HT-29 (cell line): ENCODE measurements around the gene NDP. TPM values are rescaled to one million over a fixed set of nuclear protein-coding genes. Genes with fewer than 3 reads are reported as not detected.
"Not testable (repeated sequence)": the region's sequence is repeated elsewhere in the genome, so short reads cannot be mapped to it uniquely, and the experiment has no call there.

Source experiments
- DNase-seq: peaks from one replicate; pipeline ENCODE4 v3.0.0-alpha.2; 2015; ENCODE audit warnings: low spot score
- total RNA-seq: library from RNA; depleted of rRNA; stranded (reverse); fragments of >200 nt; shearing (Covaris generic); gene quantifications from 2 replicates; pipeline ENCODE4 v1.2.3, GENCODE V29; 2014

NDP gene
- total RNA-seq, 1 experiment from 2014 or later = not detected

DNA sequence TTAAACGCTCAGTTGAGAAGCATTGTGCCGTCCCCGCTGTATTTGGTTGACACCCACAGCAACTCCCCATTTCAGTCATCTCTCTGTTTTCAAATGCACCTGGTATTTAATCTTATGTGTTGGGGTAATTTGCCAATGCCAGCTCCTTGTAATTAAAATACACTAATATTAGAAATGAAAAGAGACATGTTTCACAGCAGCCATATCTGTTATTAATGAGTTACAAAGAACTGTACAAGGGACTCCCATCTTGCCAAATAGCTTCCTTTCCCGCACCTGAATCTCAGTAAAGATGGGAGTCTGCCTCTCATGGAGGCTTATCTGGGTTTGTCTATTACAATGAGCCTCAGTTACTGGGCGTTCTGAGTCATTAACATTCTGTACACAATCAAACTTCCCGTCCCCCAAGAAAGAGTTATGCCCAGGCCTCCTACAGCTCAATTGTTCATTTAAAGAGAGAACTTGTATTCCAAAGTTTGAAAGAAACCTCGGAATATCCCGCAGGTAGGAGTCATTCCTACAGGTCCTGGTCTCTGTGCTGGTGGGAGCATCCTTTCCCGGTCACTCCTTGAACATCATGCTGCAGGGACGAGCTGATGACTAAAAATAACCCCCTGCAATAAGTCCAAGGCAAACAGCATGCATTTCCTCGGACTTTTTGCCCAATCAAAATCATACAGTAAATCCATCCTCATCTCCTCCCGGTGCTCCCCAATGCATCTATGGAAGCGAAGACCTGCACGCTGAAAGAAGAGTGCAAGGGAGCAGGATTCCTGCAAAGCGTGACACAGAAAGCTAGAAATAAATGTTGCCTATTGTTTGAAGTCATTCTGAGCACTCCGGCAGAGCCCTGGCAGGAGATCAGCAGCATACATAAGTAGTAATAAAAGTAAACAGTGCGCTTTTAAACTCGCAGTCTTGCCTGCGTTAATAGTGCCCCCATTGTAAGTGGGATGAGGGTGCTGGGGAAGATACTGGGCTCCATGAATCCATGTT, 926 bp downstream of the NDP start:
- DNase-seq = no peak

DNA sequence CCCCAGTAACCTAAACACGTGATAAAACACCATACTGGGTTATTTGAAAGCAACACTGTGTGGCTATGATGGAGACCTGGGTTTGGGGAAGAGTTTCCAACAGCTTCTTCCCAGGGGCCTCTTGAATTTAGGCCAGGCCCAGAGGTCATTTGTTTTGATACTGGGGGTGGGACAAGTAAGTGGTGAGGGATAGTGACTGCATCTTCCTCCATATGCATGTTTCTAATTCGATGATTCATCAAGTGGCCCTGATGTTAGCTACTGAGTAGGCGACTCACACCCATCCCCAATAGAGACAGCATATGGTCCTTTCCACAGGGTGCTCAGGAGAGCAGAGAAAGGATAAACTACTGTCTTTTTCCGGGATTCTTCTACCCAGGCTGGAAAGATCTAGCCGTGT, 2.7 kb downstream of the NDP start:
- no peak for DNase-seq

DNA sequence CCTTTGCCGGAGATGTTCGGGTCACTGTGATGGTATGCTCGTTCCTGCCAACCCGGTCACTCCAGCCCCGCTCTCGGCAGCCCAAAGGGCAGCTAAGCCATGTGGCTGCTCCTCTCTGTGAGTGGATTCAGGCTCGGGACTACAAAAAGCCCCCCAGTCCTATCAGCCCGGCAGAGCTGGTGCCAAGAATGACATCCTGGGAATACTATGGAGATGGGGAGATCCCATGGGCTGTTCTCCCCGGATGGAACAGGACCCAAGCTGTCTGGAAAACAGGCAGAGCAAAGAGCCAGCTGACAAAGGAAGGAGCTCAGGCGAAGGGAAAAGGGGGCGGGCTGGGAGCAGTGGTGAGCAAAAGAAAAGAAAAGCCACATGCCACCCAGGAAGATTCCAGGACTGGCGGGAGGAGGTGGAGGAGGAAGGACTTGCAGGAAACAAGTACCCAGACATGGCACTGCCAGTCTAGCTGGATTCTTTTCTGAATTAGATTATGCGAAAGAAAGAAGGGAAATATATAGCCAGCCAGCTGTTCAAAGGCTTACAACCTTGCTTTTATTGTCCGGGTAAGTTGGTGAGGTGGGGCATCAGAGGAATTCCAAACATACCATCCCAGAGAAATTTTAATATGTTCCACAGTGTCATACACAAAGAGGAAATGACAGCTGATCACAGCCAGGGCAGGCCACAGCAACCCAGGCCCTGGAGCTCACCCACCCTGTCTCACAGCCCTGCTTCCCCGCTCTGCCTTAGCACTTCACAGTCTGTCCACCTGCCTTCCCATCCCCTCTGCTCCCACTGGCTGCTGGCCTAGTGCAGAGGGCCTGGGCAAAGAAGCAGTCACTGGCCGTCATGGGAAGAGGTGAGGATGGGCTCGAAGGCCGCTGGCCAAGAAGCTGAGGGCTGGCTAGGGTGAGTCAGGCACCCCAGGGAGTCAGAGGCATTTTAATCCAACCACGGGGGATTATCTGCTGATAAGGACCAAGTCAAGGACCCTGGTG, 3.4 kb downstream of the NDP start:
- peak; percentile 50 for DNase-seq

DNA sequence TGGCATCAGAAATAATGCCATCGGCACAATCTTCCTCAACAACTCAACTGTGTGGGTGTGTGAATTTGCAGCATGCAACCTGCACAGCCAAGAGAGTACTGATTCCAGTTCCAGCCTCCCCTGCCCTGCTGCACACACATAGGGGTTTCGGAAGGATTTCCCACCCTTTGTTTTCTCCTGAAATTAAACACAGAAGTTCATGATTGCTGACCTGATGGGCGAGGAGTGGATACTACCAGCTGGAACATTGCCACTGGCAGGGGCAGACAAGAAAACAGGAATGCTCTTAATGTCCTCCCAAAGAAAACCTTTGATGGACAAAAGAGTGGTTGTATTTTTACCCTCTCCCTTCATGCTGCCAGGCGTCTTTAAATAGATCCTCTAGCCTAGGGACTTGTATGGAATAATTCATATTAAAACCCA, 4.8 kb downstream of the NDP start:
- DNase-seq = no peak

DNA sequence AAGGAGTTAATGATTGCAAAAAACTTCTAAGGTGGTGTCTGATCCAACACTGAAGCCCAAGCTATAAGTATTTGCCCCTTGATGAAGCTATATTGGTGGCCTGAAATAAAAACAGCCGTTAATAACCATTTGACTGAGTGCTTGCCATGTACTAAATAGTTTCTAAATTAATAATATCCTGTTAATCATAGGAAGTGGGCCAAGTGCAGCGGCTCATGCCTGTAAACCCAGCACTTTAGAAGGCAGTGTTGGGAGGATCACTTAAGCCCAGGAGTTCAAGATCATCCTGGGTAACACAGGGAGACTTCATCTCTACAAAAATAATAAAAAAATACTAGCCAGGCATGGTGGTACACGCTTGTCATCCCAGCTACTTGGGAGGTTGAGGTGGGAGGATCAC, 8.3 kb downstream of the NDP start:
- DNase-seq = no peak

DNA sequence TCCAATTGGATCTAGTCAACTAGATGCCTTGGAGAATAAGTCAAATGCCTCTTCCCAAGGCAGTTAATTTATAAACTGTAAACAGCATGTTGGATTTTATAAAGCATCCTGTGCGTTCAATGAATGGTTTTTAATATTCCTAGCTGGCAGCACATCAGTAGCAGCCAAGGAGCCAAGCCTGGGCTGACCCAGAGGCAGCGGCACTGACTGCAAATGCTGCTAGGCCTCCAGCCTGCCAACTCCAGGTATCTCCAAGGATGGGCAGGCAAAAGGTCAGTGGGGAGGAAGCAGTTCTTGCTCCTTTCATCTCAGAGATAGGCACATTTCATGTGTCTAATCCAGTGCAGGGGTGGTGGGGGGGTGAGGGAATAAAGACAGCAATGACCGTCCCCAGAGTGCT, 9.5 kb downstream of the NDP start:
- DNase-seq = no peak

DNA sequence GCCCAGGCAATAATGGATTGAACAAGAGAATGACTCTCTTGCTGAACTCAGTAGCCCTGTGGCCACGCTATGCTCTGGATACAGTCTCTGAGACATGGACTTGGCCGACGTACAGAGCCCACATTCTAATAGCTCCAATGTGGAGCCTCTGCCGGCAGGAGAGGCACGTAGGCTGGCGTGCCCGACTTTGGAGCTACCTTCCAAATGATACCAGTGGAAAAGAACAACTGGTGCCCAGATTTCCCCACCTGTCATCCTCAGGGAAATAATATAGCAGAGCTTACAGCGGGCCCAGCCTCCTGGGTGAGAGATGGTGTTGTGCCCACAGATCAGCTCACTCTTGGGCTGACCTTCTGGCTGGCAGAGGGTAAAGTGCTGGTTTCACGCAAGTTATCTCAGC, 10.6 kb downstream of the NDP start:
- no peak for DNase-seq

DNA sequence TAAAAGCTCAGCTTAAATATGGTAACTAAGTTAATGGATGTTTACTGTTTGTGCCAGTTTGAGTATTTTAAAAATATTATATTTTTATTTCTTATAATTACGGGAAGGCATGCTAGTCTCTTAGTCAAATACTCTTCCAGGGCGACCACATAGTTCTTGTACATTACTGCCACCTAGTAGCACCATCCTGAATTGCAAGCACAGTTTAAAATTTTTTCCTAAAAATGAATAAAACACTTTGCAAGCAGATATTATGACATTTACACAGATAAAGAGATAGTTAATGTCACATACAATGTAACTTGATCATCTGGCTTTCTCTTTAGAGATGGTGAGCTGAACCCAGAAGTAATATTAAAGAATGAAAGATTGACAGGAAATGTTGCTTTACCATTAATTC, 11.5 kb downstream of the NDP start:
- peak; percentile 24 for DNase-seq

DNA sequence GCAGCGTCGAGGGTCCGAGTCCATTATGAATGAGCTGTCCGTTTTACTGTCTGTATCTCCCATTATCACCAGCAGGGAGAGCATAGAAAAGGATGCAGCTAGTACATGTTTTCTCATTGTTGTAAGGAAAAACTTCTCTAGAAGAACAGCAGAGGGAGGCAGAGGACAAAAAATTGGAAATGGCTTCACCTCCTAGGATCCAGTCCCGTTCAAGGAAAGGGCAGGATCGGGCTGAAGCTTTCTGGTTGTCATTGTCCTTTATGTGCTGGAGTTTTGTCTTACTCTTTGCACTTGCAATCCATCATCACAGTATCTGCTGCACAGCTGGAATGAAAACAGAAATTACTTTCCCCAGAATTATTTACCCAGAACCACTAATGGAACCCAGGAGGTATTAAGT, 14.7 kb downstream of the NDP start:
- peak; percentile 90 for DNase-seq

DNA sequence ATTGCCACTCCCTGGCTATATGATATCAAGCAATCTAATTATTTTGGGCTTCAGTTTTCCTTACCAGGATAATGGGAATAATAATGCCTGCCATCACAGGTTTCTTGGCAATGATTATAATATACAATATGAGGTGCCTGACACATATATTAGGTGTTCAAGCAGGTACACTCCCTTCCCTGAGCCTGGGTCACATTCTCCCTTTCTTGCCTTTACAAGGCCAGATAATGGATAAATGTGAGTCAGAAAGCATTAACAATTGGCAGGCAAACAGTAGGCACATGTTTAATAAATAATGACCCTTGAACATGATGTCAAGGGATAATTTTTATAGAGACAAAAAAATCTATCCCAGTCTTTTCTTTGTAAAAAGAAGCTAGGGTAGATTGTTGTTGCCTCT, 17.2 kb downstream of the NDP start:
- no peak for DNase-seq

DNA sequence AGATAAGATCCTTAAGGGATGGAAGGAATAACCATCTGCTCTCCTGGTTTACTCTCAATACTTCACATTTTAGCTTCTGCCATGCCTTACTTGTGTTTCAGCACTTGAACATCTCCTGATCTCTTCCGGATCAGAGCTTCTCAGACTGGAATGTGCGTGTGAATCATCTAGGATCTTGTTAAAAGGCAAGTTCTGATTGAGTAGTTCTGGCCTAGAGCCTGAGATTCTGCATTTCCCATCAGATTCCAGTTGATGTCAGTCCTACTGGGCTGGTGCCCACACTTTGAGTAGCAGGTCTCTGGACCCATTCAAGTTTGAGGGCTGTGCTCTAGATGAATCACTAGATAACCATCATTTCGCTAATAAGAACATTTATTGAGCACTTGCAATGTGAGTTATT, 20.0 kb downstream of the NDP start:
- no peak for DNase-seq

DNA sequence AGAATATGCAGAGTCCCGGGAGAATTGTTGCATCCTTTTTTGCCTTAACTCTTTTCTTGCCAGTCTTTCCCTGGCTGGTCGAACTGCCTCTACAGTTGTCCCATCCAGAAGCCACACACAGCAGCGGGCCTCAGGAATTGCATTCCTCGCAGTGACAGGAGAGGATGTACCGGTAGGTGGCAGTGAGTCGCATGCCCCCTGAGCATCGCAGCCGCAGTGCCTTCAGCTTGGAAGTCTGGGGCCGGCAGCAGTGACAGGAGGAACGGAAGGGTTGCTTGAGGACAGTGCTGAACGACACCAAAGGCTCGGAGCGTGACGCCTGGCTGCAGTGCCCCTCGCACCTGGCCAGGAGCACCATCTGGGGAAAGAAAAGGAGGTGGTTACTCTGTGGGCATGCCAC, 23.5 kb downstream of the NDP start:
- DNase-seq = no peak

DNA sequence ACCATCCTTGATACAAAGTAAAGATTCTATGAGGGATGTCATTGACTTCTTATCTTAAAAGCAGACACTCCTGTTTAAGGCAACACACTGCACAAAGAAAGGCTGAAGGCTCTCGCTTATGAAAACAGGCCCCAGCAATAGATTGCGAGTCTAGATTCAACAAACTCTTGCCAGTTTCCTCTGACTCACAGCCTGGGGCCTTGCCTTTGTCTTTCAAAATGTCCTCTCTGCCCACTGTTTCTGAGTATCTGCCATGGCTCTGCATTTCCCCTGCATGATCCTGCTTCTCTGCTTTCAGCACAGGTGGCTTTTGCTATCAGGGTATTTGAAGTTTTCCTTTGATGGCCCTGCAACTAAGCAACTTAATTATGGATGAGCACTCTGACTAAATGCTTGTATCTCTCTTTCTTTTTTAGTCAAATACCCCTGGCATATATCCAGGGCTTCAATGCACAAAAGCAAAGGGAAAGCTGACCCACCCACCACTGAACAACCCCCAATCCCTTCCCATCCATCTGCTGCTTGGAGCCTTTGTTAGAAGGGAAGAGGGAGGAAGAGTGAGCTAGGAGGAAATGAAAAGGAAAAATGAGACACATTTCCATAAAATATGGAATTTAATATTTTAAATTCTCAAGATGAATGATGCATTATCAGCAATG, 32.2 kb downstream of the NDP start:
- DNase-seq = no peak

DNA sequence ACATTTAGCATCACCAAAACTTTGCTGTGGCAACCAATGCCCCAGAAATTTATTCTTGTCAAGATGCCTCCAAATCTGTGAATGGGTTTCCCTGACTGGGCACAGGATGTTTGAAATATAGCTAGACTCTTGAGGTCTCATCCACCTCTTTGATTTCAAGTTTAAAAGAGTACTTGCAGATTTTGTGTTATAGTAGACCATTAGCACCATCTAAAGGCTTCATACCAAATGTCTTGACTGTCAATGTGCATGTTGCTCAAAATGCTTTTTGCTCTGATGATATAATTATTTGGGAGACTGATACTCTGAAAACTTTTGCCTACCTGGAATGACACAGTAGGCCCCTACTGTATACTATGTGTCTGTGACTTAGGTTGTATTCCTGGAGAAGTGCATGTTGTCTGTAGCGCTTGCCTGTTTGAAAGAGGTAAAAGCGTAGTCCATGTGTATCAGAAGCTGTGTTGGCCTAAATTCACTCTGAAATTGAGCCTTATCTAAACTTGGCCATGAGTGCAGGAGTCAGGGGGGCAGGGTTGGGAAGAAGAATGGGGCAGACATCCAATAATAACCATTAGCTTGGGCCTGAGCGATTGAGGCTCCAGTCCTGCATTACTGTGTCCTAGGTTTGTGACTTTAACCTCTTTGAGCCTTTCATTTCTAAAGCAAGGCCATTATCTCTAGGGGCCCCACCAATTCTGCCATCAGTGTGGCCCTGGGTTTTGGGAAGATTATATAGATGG, 33.8 kb downstream of the NDP start:
- peak; percentile 7 for DNase-seq

DNA sequence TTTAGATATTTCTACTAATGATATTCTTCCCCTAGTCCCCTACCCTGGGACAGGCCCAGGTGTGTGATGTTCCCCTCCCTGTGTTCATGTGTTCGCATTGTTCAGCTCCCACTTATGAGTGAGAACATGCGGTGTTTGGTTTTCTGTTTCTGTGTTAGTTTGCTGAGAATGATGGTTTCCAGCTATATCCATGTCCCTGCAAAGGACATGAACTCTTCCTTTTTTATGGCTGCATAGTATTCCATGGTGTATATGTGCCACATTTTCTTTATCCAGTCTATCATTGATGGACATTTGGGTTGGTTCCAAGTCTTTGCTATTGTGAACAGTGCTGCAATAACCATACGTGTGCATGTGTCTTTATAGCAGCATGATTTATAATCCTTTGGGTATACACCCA, 51.2 kb downstream of the NDP start:
- not testable (repeated sequence) for DNase-seq

DNA sequence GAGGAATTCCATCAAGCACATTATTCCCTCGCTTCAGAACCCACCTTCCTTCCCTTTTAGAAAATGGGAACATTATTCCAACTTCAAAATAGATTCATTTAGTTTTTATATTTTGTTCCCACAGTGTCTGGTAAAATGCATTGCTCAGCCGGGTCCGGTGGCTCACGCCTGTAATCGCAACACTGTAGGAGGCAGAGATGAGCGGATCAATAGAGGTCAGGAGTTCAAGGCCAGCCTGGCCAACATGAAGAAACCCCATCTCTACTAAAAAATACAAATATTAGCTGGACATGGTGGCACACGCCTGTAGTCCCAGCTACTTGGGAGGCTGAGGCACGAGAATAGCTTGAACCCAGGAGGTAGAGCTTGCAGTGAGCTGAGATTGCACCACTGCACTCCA, 62.4 kb downstream of the NDP start:
- not testable (repeated sequence) for DNase-seq

DNA sequence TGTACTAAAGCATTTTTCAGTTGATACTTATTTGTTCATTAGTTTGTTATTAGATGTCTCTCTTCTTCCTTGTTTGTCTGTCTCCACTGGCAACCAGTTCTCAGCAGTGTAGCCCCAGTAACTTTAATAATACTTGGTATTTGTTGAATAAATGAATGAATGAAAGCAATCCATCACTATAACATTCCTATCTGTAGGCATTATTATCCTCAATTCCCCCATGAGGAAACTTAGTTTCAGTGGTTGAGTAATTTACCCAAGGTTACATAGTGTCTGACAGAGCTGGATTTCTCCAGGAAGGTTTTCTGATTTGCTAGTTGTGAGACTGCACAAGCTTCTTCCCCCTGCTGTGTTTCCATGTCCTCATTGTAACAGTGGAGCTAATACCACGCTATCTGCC, 63.2 kb downstream of the NDP start:
- DNase-seq = no peak

DNA sequence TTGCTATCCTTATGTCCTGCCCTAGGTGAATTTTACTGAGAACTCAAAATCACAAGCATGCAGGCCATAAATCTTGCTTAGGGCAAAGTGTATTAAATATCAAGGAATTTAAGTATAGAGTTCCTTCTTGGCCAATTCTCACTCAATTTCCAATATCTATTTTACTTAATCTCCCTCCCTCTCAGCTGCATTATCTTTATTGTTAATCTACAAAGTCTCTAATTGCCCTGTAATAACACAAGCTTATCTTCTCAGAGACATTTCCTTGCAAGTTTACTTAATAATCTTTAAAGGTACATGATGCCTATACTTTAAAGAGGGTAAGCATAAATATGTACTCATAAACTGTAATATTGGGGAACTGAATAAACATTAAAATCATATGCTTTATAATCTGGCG, 64.0 kb downstream of the NDP start:
- DNase-seq = no peak

DNA sequence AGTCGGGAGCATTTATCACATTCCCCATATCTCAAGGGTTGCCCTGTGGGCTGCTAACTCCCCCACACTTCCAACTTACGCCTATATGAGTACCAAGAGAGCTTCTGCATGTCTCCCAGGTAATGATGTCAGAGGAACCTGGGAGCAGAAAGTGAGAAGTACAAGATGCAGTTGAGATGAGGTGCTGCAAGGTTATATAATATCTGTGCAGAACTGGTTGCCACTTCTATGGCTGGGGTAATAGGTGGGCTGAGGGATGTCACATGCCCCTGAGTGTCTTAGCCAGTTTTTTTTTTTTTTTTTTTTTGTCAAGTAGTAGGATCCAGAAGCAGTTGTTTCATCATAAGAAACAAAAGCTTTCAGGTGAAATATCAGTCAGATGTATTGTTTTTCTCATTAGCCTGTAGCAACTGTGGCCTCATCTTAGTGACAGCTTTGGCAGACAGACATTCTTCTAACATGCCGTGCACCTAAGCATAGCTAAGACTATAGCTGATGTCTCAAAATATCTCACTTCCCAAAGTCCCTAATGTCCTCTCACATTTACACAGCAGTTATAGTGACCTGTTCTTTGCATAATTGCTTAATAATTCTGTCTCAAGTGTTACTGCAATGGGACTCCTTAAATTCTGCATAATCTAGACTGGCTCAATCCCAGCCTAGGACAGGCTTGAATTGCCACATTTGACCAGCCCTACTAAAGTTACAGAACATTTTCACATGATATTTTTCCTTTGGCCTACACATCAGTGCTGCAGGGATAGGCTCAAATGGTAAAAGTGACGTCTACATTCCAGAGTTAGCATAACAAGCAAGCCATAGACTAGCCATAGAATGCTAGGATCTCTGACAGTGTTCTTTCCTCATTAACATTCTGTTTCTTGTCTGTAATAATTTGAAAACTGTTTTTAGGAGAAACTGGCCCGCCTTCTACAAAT, 73.0 kb downstream of the NDP start:
- no peak for DNase-seq
